ENCODE results near the gene MTUS2. TPM values are rescaled to one million over a fixed set of nuclear protein-coding genes. Genes with fewer than 3 reads are reported as not detected.
"Not testable (repeated sequence)": the region's sequence is repeated elsewhere in the genome, so short reads cannot be mapped to it uniquely, and the experiment has no call there.

Gene MTUS2
- total RNA-seq, 1 donor from 2014 or later, result under 0.01 TPM

GRCh38 chr13:28955264-28955966, 135.3 kb downstream of the MTUS2 start:
- no peak for DNase-seq (ENCODE audit: low read depth, low spot score)

GRCh38 chr13:28958018-28958417, 137.9 kb downstream of the MTUS2 start:
- no peak for DNase-seq (ENCODE audit: low read depth, low spot score)

- no peak for DNase-seq (ENCODE audit: low read depth, low spot score)
These were observed 138.3 kb downstream of the MTUS2 start for GRCh38 chr13:28958441-28958840.

GRCh38 chr13:28964052-28964451, 143.9 kb downstream of the MTUS2 start:
- no peak for DNase-seq (ENCODE audit: low read depth, low spot score)

- no peak for DNase-seq (ENCODE audit: low read depth, low spot score)
These were observed 144.7 kb downstream of the MTUS2 start for GRCh38 chr13:28964803-28965202.

- DNase-seq (ENCODE audit: low read depth, low spot score), result no peak
These were observed 147.1 kb downstream of the MTUS2 start for GRCh38 chr13:28967029-28967915.

- DNase-seq (ENCODE audit: low read depth, low spot score), result no peak
These were observed 156.1 kb downstream of the MTUS2 start for GRCh38 chr13:28976195-28976594.

- no peak for DNase-seq (ENCODE audit: low read depth, low spot score)
These were observed 156.5 kb downstream of the MTUS2 start for GRCh38 chr13:28976636-28977035.

- no peak for DNase-seq (ENCODE audit: low read depth, low spot score)
These were observed 158.4 kb downstream of the MTUS2 start for GRCh38 chr13:28978574-28978973.

GRCh38 chr13:28981530-28981929, 161.4 kb downstream of the MTUS2 start:
- DNase-seq (ENCODE audit: low read depth, low spot score), result no peak

- no peak for DNase-seq (ENCODE audit: low read depth, low spot score)
These were observed 163.5 kb downstream of the MTUS2 start for GRCh38 chr13:28983641-28984040.

GRCh38 chr13:28984326-28984725, 164.2 kb downstream of the MTUS2 start:
- no peak for DNase-seq (ENCODE audit: low read depth, low spot score)

- no peak for DNase-seq (ENCODE audit: low read depth, low spot score)
These were observed 164.7 kb downstream of the MTUS2 start for GRCh38 chr13:28984825-28985224.

- not testable (repeated sequence) for DNase-seq (ENCODE audit: low read depth, low spot score)
These were observed 170.2 kb downstream of the MTUS2 start for GRCh38 chr13:28990378-28990777.

GRCh38 chr13:28991764-28992163, 171.6 kb downstream of the MTUS2 start:
- DNase-seq (ENCODE audit: low read depth, low spot score), result no peak

- DNase-seq (ENCODE audit: low read depth, low spot score), result no peak
These were observed 180.7 kb downstream of the MTUS2 start for GRCh38 chr13:29000826-29001225.

- no peak for DNase-seq (ENCODE audit: low read depth, low spot score)
These were observed 185.1 kb downstream of the MTUS2 start for GRCh38 chr13:29005035-29005762.

GRCh38 chr13:29005763-29006120, 185.6 kb downstream of the MTUS2 start:
- no peak for DNase-seq (ENCODE audit: low read depth, low spot score)

GRCh38 chr13:29006359-29006850, 186.3 kb downstream of the MTUS2 start:
- DNase-seq (ENCODE audit: low read depth, low spot score), result no peak

- DNase-seq (ENCODE audit: low read depth, low spot score), result no peak
These were observed 188.2 kb downstream of the MTUS2 start for GRCh38 chr13:29008296-29008695.

- DNase-seq (ENCODE audit: low read depth, low spot score), result no peak
These were observed 200.2 kb downstream of the MTUS2 start for GRCh38 chr13:29020314-29020713.

GRCh38 chr13:29021311-29021710, 201.2 kb downstream of the MTUS2 start:
- no peak for DNase-seq (ENCODE audit: low read depth, low spot score)
